B cell (primary cell): ENCODE measurements around the gene TEX101. TPM values are rescaled to one million over a fixed set of nuclear protein-coding genes. Genes with fewer than 3 reads are reported as not detected.

Experiments used
- ATAC-seq: fragments of 200-7000 bp; cut with Tn5 transposase; one replicate; pipeline ENCODE4 v1.10.0; 2021; ENCODE audit warnings: low read depth, mild to moderate bottlenecking, moderate number of reproducible peaks, moderate library complexity
- CTCF ChIA-PET: fragments of 350-600 bp; sonication (Branson Sonifier 250); formaldehyde crosslinking; loops from one replicate; lab custom pipeline; 2021; ENCODE audit warnings: antibody characterized with exemption, inconsistent platforms; lab: Charles Lee
- POLR2A ChIA-PET: fragments of 350-600 bp; sonication (Branson Sonifier 250); formaldehyde crosslinking; loops from one replicate; lab custom pipeline; 2021; ENCODE audit warnings: antibody characterized with exemption; lab: Charles Lee
- DNase-seq: peaks from one replicate; pipeline ENCODE4 v3.0.0; 2013
- H2AFZ ChIP-seq: 2 replicates; pipeline ENCODE4 v1.6.1; 2012; ENCODE audit warnings: mild to moderate bottlenecking, low read depth, low read length; ENCODE audit not compliant: insufficient read depth, poor library complexity, severe bottlenecking
- H3K27ac ChIP-seq, 2 donors: 1 replicate in 1 of 2; 2 replicates in 1 of 2; pipeline ENCODE4 v1.5.1; 2012 to 2013; ENCODE audit warnings: low read length in 2 of 2, mild to moderate bottlenecking in 2 of 2, moderate library complexity in 1 of 2
- H3K27me3 ChIP-seq, 4 experiments: fragments of 200-600 bp in 1 of 4; sonication (generic) in 1 of 4; replicated peaks in 1 of 4; 1 replicate in 2 of 4; 2 replicates in 2 of 4; pipeline versions ENCODE4 v1.6.1 to v1.7.0; 2013 to 2016; ENCODE audit warnings: low read length in 3 of 4, mild to moderate bottlenecking in 2 of 4, mixed read lengths in 1 of 4, moderate library complexity in 1 of 4; ENCODE audit not compliant: insufficient read depth in 4 of 4, control insufficient read depth in 3 of 4; ENCODE audit errors: control extremely low read depth in 1 of 4
- H3K36me3 ChIP-seq, 2 experiments: replicated peaks in 1 of 2; 1 replicate in 1 of 2; 2 replicates in 1 of 2; pipeline versions ENCODE4 v1.6.1 to v1.7.1; 2013; ENCODE audit warnings: low read length in 1 of 2; ENCODE audit not compliant: insufficient read depth in 2 of 2, control insufficient read depth in 1 of 2; ENCODE audit errors: control extremely low read depth in 1 of 2, extremely low read depth in 1 of 2
- H3K4me1 ChIP-seq, 2 donors: fragments of 200-600 bp in 1 of 2; sonication (generic) in 1 of 2; 1 replicate in 1 of 2; 2 replicates in 1 of 2; pipeline versions ENCODE4 v1.5.1 to v1.6.1; 2013 to 2017; ENCODE audit warnings: low read length in 2 of 2; ENCODE audit not compliant: control insufficient read depth in 2 of 2, insufficient read depth in 2 of 2
- H3K4me2 ChIP-seq: replicated peaks from 2 replicates; pipeline ENCODE3; 2012; ENCODE audit warnings: mild to moderate bottlenecking, low read depth, low read length; ENCODE audit not compliant: poor library complexity, severe bottlenecking
- H3K4me3 ChIP-seq, 5 experiments: fragments of 200-600 bp in 1 of 5; sonication (generic) in 1 of 5; 1 replicate in 3 of 5; 2 replicates in 2 of 5; pipeline versions ENCODE4 v1.5.1 to v1.7.0; 2011 to 2016; ENCODE audit warnings: low read length in 4 of 5, mild to moderate bottlenecking in 4 of 5, low read depth in 2 of 5, control low read depth in 1 of 5, moderate library complexity in 1 of 5; ENCODE audit not compliant: insufficient read depth in 1 of 5; ENCODE audit errors: control extremely low read depth in 1 of 5, extremely low read depth in 1 of 5
- H3K79me2 ChIP-seq: fragments of 200-600 bp; sonication (generic); one replicate; pipeline ENCODE4 v1.6.0; 2016; ENCODE audit warnings: low read length; ENCODE audit not compliant: control insufficient read depth, insufficient read depth
- H3K9ac ChIP-seq: fragments of 200-600 bp; sonication (generic); 2 replicates; pipeline ENCODE4 v1.6.1; 2017; ENCODE audit warnings: mild to moderate bottlenecking, low read length, moderate library complexity
- H3K9me3 ChIP-seq, 3 donors: one replicate each; pipeline versions ENCODE4 v1.6.1 to v1.7.1; 2013; ENCODE audit warnings: low read length in 2 of 3; ENCODE audit not compliant: control insufficient read depth in 2 of 3, insufficient read depth in 1 of 3; ENCODE audit errors: control extremely low read depth in 1 of 3
- H4K20me1 ChIP-seq: 2 replicates; pipeline ENCODE4 v1.6.0; 2012; ENCODE audit warnings: mild to moderate bottlenecking, low read length; ENCODE audit not compliant: insufficient read depth, control insufficient read depth, poor library complexity, severe bottlenecking
- H3K27ac Mint-ChIP-seq: one replicate; pipeline ENCODE4 v1.8.0; 2021; ENCODE audit warnings: mixed read lengths
- H3K27me3 Mint-ChIP-seq: one replicate; pipeline ENCODE4 v1.8.0; 2021; ENCODE audit warnings: mixed read lengths
- H3K4me1 Mint-ChIP-seq: one replicate; pipeline ENCODE4 v1.8.0; 2021; ENCODE audit warnings: mixed read lengths
- H3K4me3 Mint-ChIP-seq: one replicate; pipeline ENCODE4 v1.8.0; 2021; ENCODE audit warnings: mixed read lengths
- H3K9me3 Mint-ChIP-seq: one replicate; pipeline ENCODE4 v1.8.0; 2022; ENCODE audit warnings: mixed read lengths; ENCODE audit not compliant: insufficient read depth
- CTCF ChIP-seq: fragments of 200-600 bp; IDR thresholded peaks from one replicate; pipeline ENCODE4 v1.8.0; 2022; ENCODE audit warnings: antibody characterized with exemption, mild to moderate bottlenecking
- EZH2 ChIP-seq: IDR thresholded peaks from 2 replicates; pipeline ENCODE4 v1.6.1; 2012; ENCODE audit warnings: borderline replicate concordance, low read depth, mild to moderate bottlenecking, moderate library complexity, low read length; ENCODE audit not compliant: insufficient read depth, poor library complexity, severe bottlenecking
- WGBS: methylation state at CpG from one replicate; pipeline ENCODE4 v1.1.5; 2013; ENCODE audit warnings: missing lambda C conversion rate; ENCODE audit not compliant: insufficient coverage; 5-methylcytosine and 5-hydroxymethylcytosine counted together
- intact Hi-C: fragments of 100-400 bp; cut with micrococcal nuclease; formaldehyde crosslinking; loops from one replicate; pipeline ENCODE4 v1.10.0; 2022
- polyA plus RNA-seq: library from polyadenylated mRNA; depleted of rRNA; stranded (reverse); fragments of >200 nt; gene quantifications from 2 replicates; pipeline ENCODE4 v1.2.3, GENCODE V29; 2012
- total RNA-seq, 2 donors: library from RNA; stranded (reverse); fragments of 120-200 nt in 1 of 2; gene quantifications; 1 replicate in 1 of 2; 2 replicates in 1 of 2; pipeline versions ENCODE4 v1.2.3 to v1.2.4, GENCODE V29; 2013 to 2022

The TEX101 gene
- total and polyA plus RNA-seq, 2 donors (not counting 1 experiment from before 2014, with no cell fraction given) = not detected

GRCh38 chr19:43467276-43467675, 52.6 kb downstream of the TEX101 start:
- ATAC-seq (no peak), DNase-seq (no peak)
- 92% methylated on average over 6 of the region's 6 CpGs for WGBS
- Histone ChIP-seq H3K9me3 (peaks cover 0 to 22% (median 0%) of the 10 kb centered on the region in 3 donors), H3K27ac (no peak overlapping the region), H3K79me2 (no peaks in the 10 kb centered on the region), H3K36me3 (no peaks in the 10 kb centered on the region), H3K27me3 (peaks cover 0 to 12% (median 5%) of the 10 kb centered on the region in 4 experiments), H3K4me3 (no peak overlapping the region), H3K9ac (no peak overlapping the region), H4K20me1 (no peaks in the 10 kb centered on the region), H2AFZ (no peak overlapping the region), H3K4me2 (no peak overlapping the region), H3K4me1 (peaks cover 8 to 14% of the 10 kb centered on the region in 2 donors)
- no peaks in the 10 kb centered on the region for H3K9me3 Mint-ChIP-seq
- no peak overlapping the region for H3K27ac Mint-ChIP-seq
- H3K27me3 Mint-ChIP-seq = peaks cover 4% of the 10 kb centered on the region
- intact Hi-C loops = no loop called here
- peaks cover 13% of the 10 kb centered on the region for H3K4me1 Mint-ChIP-seq
- CTCF ChIA-PET = no interaction called here
- POLR2A ChIA-PET = no interaction called here
- no peak for TF ChIP-seq CTCF
- TF ChIP-seq EZH2 = no peak
- H3K4me3 Mint-ChIP-seq = no peak overlapping the region

GRCh38 chr19:43467730-43468129, 53.0 kb downstream of the TEX101 start:
- intact Hi-C loops = no loop called here
- Histone ChIP-seq H3K9me3 (peaks cover 0 to 21% (median 0%) of the 10 kb centered on the region in 3 donors), H4K20me1 (no peaks in the 10 kb centered on the region), H3K36me3 (no peaks in the 10 kb centered on the region), H3K27ac (no peak overlapping the region), H3K4me2 (no peak overlapping the region), H2AFZ (no peak overlapping the region), H3K4me3 (no peak overlapping the region), H3K79me2 (no peaks in the 10 kb centered on the region), H3K27me3 (peaks cover 0 to 12% (median 5%) of the 10 kb centered on the region in 4 experiments), H3K9ac (no peak overlapping the region), H3K4me1 (peaks cover 8 to 12% of the 10 kb centered on the region in 2 donors)
- ChIA-PET CTCF (no interaction called here), POLR2A (no interaction called here)
- H3K4me1 Mint-ChIP-seq = peaks cover 13% of the 10 kb centered on the region
- no peak overlapping the region for H3K4me3 Mint-ChIP-seq
- ATAC-seq (no peak), DNase-seq (no peak)
- 80% methylated on average over 3 of the region's 4 CpGs for WGBS
- no peaks in the 10 kb centered on the region for H3K9me3 Mint-ChIP-seq
- H3K27me3 Mint-ChIP-seq = peaks cover 4% of the 10 kb centered on the region
- TF ChIP-seq CTCF (no peak), EZH2 (no peak)
- no peak overlapping the region for H3K27ac Mint-ChIP-seq

Other genes with a start within 250 kb of the TEX101 start
- not detected in 2 replicates for gene PSG5, start 228.4 kb upstream of the TEX101 start, total RNA-seq
- not detected in 2 replicates for gene PSG5, start 228.4 kb upstream of the TEX101 start, polyA plus RNA-seq
- not detected in 2 replicates for gene PSG4, start 209.3 kb upstream of the TEX101 start, total RNA-seq
- not detected in 2 replicates for gene PSG4, start 209.3 kb upstream of the TEX101 start, polyA plus RNA-seq
- not detected in 2 replicates for gene PSG9, start 145.4 kb upstream of the TEX101 start, total RNA-seq
- not detected in 2 replicates for gene PSG9, start 145.4 kb upstream of the TEX101 start, polyA plus RNA-seq
- gene CD177, start 61.2 kb upstream of the TEX101 start, total RNA-seq = not detected in 2 replicates
- gene CD177, start 61.2 kb upstream of the TEX101 start, polyA plus RNA-seq = not detected in 2 replicates
- 0.27 TPM in 1 of 2 replicates, not detected in the other for gene LYPD3, start 50.7 kb downstream of the TEX101 start, total RNA-seq
- 2.2 and 3.5 TPM in 2 replicates for gene LYPD3, start 50.7 kb downstream of the TEX101 start, polyA plus RNA-seq
- gene PHLDB3, start 89.9 kb downstream of the TEX101 start, total RNA-seq = 30.7 and 31.1 TPM in 2 replicates
- 10.2 and 15.8 TPM in 2 replicates for gene PHLDB3, start 89.9 kb downstream of the TEX101 start, polyA plus RNA-seq
- gene ETHE1, start 112.3 kb downstream of the TEX101 start, total RNA-seq = 16.0 and 22.3 TPM in 2 replicates
- gene ETHE1, start 112.3 kb downstream of the TEX101 start, polyA plus RNA-seq = 22.1 and 39.4 TPM in 2 replicates
- gene ZNF575, start 118.3 kb downstream of the TEX101 start, total RNA-seq = 4.0 and 5.2 TPM in 2 replicates
- 0.87 and 2.3 TPM in 2 replicates for gene ZNF575, start 118.3 kb downstream of the TEX101 start, polyA plus RNA-seq
- 38.2 and 47.4 TPM in 2 replicates for gene XRCC1, start 160.6 kb downstream of the TEX101 start, total RNA-seq
- 24.7 and 34.6 TPM in 2 replicates for gene XRCC1, start 160.6 kb downstream of the TEX101 start, polyA plus RNA-seq
- gene PINLYP, start 160.9 kb downstream of the TEX101 start, total RNA-seq = 0.97 and 2.9 TPM in 2 replicates
- 1.9 and 2.0 TPM in 2 replicates for gene PINLYP, start 160.9 kb downstream of the TEX101 start, polyA plus RNA-seq
- gene IRGQ, start 181.2 kb downstream of the TEX101 start, total RNA-seq = 20.3 and 20.5 TPM in 2 replicates
- gene IRGQ, start 181.2 kb downstream of the TEX101 start, polyA plus RNA-seq = 22.6 and 89.6 TPM in 2 replicates
- gene ZNF576, start 181.7 kb downstream of the TEX101 start, total RNA-seq = 17.3 and 23.2 TPM in 2 replicates
- gene ZNF576, start 181.7 kb downstream of the TEX101 start, polyA plus RNA-seq = 2.9 and 7.9 TPM in 2 replicates
- gene SRRM5, start 197.2 kb downstream of the TEX101 start, total RNA-seq = 0.63 and 0.64 TPM in 2 replicates
- gene SRRM5, start 197.2 kb downstream of the TEX101 start, polyA plus RNA-seq = 1.4 and 1.9 TPM in 2 replicates
- gene ZNF428, start 204.7 kb downstream of the TEX101 start, total RNA-seq = 19.7 and 24.6 TPM in 2 replicates
- 16.9 and 17.3 TPM in 2 replicates for gene ZNF428, start 204.7 kb downstream of the TEX101 start, polyA plus RNA-seq
- 0.42 and 1.1 TPM in 2 replicates for gene CADM4, start 225.0 kb downstream of the TEX101 start, total RNA-seq
- gene CADM4, start 225.0 kb downstream of the TEX101 start, polyA plus RNA-seq = 0.10 and 0.21 TPM in 2 replicates